Globus pallidus (tissue), 1 donor: ENCODE measurements around the gene ZNF518B.
"Not testable (repeated sequence)": the region's sequence is repeated elsewhere in the genome, so short reads cannot be mapped to it uniquely, and the experiment has no call there.

Experiments
- DNase-seq: peaks from one replicate; pipeline ENCODE4 v3.0.0-alpha.2; 2015; ENCODE audit warnings: low spot score

The ZNF518B gene

GRCh38 chr4:10456260-10456594 lies 999 bp downstream of the ZNF518B start:
- DNase-seq: no peak

GRCh38 chr4:10455133-10455532 lies 2.1 kb downstream of the ZNF518B start:
- no peak for DNase-seq

- DNase-seq: no peak
These were observed 2.5 kb downstream of the ZNF518B start for GRCh38 chr4:10454726-10455125.

GRCh38 chr4:10454121-10454520 lies 3.1 kb downstream of the ZNF518B start:
- no peak for DNase-seq

- no peak for DNase-seq
These were observed 8.2 kb downstream of the ZNF518B start for GRCh38 chr4:10448991-10449390.

GRCh38 chr4:10442976-10443375 lies 14.2 kb downstream of the ZNF518B start:
- no peak for DNase-seq

- DNase-seq: no peak
These were observed 15.7 kb downstream of the ZNF518B start for GRCh38 chr4:10441512-10441911.

GRCh38 chr4:10438924-10439323 lies 18.3 kb downstream of the ZNF518B start:
- no peak for DNase-seq

GRCh38 chr4:10437735-10438134 lies 19.5 kb downstream of the ZNF518B start:
- DNase-seq: no peak

- not testable (repeated sequence) for DNase-seq
These were observed 29.5 kb downstream of the ZNF518B start for GRCh38 chr4:10427680-10428079.

GRCh38 chr4:10421344-10422055 lies 35.7 kb downstream of the ZNF518B start:
- no peak for DNase-seq

GRCh38 chr4:10417740-10418139 lies 39.5 kb downstream of the ZNF518B start:
- no peak for DNase-seq

- DNase-seq: no peak
These were observed 40.8 kb downstream of the ZNF518B start for GRCh38 chr4:10416441-10416840.

GRCh38 chr4:10413177-10413576 lies 44.0 kb downstream of the ZNF518B start:
- DNase-seq: no peak

- DNase-seq: no peak
These were observed 51.6 kb downstream of the ZNF518B start for GRCh38 chr4:10405672-10406071.

GRCh38 chr4:10403633-10404445 lies 53.4 kb downstream of the ZNF518B start:
- peak; percentile 57 for DNase-seq

- no peak for DNase-seq
These were observed 61.1 kb downstream of the ZNF518B start for GRCh38 chr4:10395971-10396580.
